ENCODE data around the gene NOTCH3.

The NOTCH3 gene

GRCh38 chr19:15244106-15244803, 43.5 kb upstream of the NOTCH3 start:
- Histone ChIP-seq H4K8ac (ENCODE audit: low read depth, low read length) (no peak overlapping the region), H3K36me3 (ENCODE audit: control insufficient read depth, insufficient read depth, low read length) (peaks cover 28% of the 10 kb centered on the region), H3K27me3 (ENCODE audit: insufficient read depth, low read length, poor library complexity) (no peaks in the 10 kb centered on the region), H3K23ac (ENCODE audit: low read length) (no peak overlapping the region), H3K9ac (ENCODE audit: low read length) (no peak overlapping the region), H3K4me3 (ENCODE audit: low read length) (no peak overlapping the region), H4K5ac (ENCODE audit: low read length) (no peak overlapping the region), H2BK5ac (ENCODE audit: low read length) (no peak overlapping the region), H3K27ac (ENCODE audit: low read depth, low read length) (no peak overlapping the region), H3K79me1 (ENCODE audit: low read length) (peaks cover 7% of the 10 kb centered on the region), H3K79me2 (ENCODE audit: control insufficient read depth, insufficient read depth, low read length) (peaks cover 1% of the 10 kb centered on the region), H2BK15ac (replicated peaks; ENCODE audit: low read depth) (no peak overlapping the region), H3K56ac (ENCODE audit: low read length) (no peak overlapping the region), H3K4me2 (ENCODE audit: low read length) (no peak overlapping the region), H3K4ac (ENCODE audit: low read depth, low read length) (no peak overlapping the region), H2BK120ac (ENCODE audit: low read depth, low read length) (no peak overlapping the region), H2AK5ac (ENCODE audit: low read length) (no peak overlapping the region), H3K18ac (ENCODE audit: low read length) (no peak overlapping the region), H3K4me1 (ENCODE audit: control insufficient read depth, low read depth, low read length) (no peaks in the 10 kb centered on the region)
- DNase-seq, result no peak
- no CpG with 5 or more reads among the region's 24 CpGs for WGBS (ENCODE audit: extremely low coverage, insufficient coverage, low lambda C conversion rate)

GRCh38 chr19:15243236-15243957, 42.6 kb upstream of the NOTCH3 start:
- Histone ChIP-seq H2BK15ac (replicated peaks; ENCODE audit: low read depth) (no peak overlapping the region), H3K27me3 (ENCODE audit: insufficient read depth, low read length, poor library complexity) (no peaks in the 10 kb centered on the region), H2AK5ac (ENCODE audit: low read length) (no peak overlapping the region), H2BK120ac (ENCODE audit: low read depth, low read length) (no peak overlapping the region), H3K79me1 (ENCODE audit: low read length) (peaks cover 2% of the 10 kb centered on the region), H3K4ac (ENCODE audit: low read depth, low read length) (no peak overlapping the region), H3K27ac (ENCODE audit: low read depth, low read length) (no peak overlapping the region), H3K4me2 (ENCODE audit: low read length) (no peak overlapping the region), H3K4me1 (ENCODE audit: control insufficient read depth, low read depth, low read length) (no peaks in the 10 kb centered on the region), H3K9ac (ENCODE audit: low read length) (no peak overlapping the region), H3K36me3 (ENCODE audit: control insufficient read depth, insufficient read depth, low read length) (peaks cover 21% of the 10 kb centered on the region), H3K56ac (ENCODE audit: low read length) (no peak overlapping the region), H3K23ac (ENCODE audit: low read length) (no peak overlapping the region), H4K8ac (ENCODE audit: low read depth, low read length) (no peak overlapping the region), H3K4me3 (ENCODE audit: low read length) (no peak overlapping the region), H4K5ac (ENCODE audit: low read length) (no peak overlapping the region), H3K18ac (ENCODE audit: low read length) (no peak overlapping the region), H3K79me2 (ENCODE audit: control insufficient read depth, insufficient read depth, low read length) (no peaks in the 10 kb centered on the region), H2BK5ac (ENCODE audit: low read length) (no peak overlapping the region)
- no peak for DNase-seq
- WGBS (ENCODE audit: extremely low coverage, insufficient coverage, low lambda C conversion rate), result no CpG with 5 or more reads among the region's 17 CpGs

- Histone ChIP-seq H3K18ac (ENCODE audit: low read length) (no peak overlapping the region), H3K4me3 (ENCODE audit: low read length) (no peak overlapping the region), H2BK120ac (ENCODE audit: low read depth, low read length) (no peak overlapping the region), H3K27me3 (ENCODE audit: insufficient read depth, low read length, poor library complexity) (no peaks in the 10 kb centered on the region), H3K4ac (ENCODE audit: low read depth, low read length) (no peak overlapping the region), H2BK15ac (replicated peaks; ENCODE audit: low read depth) (no peak overlapping the region), H3K4me1 (ENCODE audit: control insufficient read depth, low read depth, low read length) (no peaks in the 10 kb centered on the region), H3K9ac (ENCODE audit: low read length) (no peak overlapping the region), H2AK5ac (ENCODE audit: low read length) (no peak overlapping the region), H4K8ac (ENCODE audit: low read depth, low read length) (no peak overlapping the region), H3K4me2 (ENCODE audit: low read length) (no peak overlapping the region), H3K27ac (ENCODE audit: low read depth, low read length) (no peak overlapping the region), H2BK5ac (ENCODE audit: low read length) (no peak overlapping the region), H3K36me3 (ENCODE audit: control insufficient read depth, insufficient read depth, low read length) (peaks cover 27% of the 10 kb centered on the region), H3K23ac (ENCODE audit: low read length) (no peak overlapping the region), H4K5ac (ENCODE audit: low read length) (no peak overlapping the region), H3K56ac (ENCODE audit: low read length) (no peak overlapping the region), H3K79me1 (ENCODE audit: low read length) (peaks cover 2% of the 10 kb centered on the region), H3K79me2 (ENCODE audit: control insufficient read depth, insufficient read depth, low read length) (no peaks in the 10 kb centered on the region)
- no CpG with 5 or more reads among the region's 9 CpGs for WGBS (ENCODE audit: extremely low coverage, insufficient coverage, low lambda C conversion rate)
- no peak for DNase-seq
Measured at GRCh38 chr19:15241259-15241910, 40.6 kb upstream of the NOTCH3 start.

GRCh38 chr19:15240515-15240914, 39.7 kb upstream of the NOTCH3 start:
- Histone ChIP-seq H2BK120ac (ENCODE audit: low read depth, low read length) (no peak overlapping the region), H3K79me2 (ENCODE audit: control insufficient read depth, insufficient read depth, low read length) (no peaks in the 10 kb centered on the region), H3K4me1 (ENCODE audit: control insufficient read depth, low read depth, low read length) (no peaks in the 10 kb centered on the region), H4K8ac (ENCODE audit: low read depth, low read length) (no peak overlapping the region), H3K27me3 (ENCODE audit: insufficient read depth, low read length, poor library complexity) (no peaks in the 10 kb centered on the region), H2AK5ac (ENCODE audit: low read length) (no peak overlapping the region), H3K79me1 (ENCODE audit: low read length) (peaks cover under 1% of the 10 kb centered on the region), H2BK15ac (replicated peaks; ENCODE audit: low read depth) (no peak overlapping the region), H3K36me3 (ENCODE audit: control insufficient read depth, insufficient read depth, low read length) (peaks cover 23% of the 10 kb centered on the region), H3K9ac (ENCODE audit: low read length) (no peak overlapping the region), H3K18ac (ENCODE audit: low read length) (no peak overlapping the region), H4K5ac (ENCODE audit: low read length) (no peak overlapping the region), H3K27ac (ENCODE audit: low read depth, low read length) (no peak overlapping the region), H3K56ac (ENCODE audit: low read length) (no peak overlapping the region), H3K4ac (ENCODE audit: low read depth, low read length) (no peak overlapping the region), H3K23ac (ENCODE audit: low read length) (no peak overlapping the region), H2BK5ac (ENCODE audit: low read length) (no peak overlapping the region), H3K4me2 (ENCODE audit: low read length) (no peak overlapping the region), H3K4me3 (ENCODE audit: low read length) (no peak overlapping the region)
- DNase-seq, result no peak
- WGBS (ENCODE audit: extremely low coverage, insufficient coverage, low lambda C conversion rate), result no CpG with 5 or more reads among the region's 9 CpGs

- H2BK5ac ChIP-seq (ENCODE audit: low read length), result no peak overlapping the region
- H3K4me1 ChIP-seq (ENCODE audit: control insufficient read depth, low read depth, low read length), result no peaks in the 10 kb centered on the region
- no peak overlapping the region for H2BK120ac ChIP-seq (ENCODE audit: low read depth, low read length)
- no peak overlapping the region for H3K23ac ChIP-seq (ENCODE audit: low read length)
- H3K56ac ChIP-seq (ENCODE audit: low read length), result no peak overlapping the region
- H2BK15ac ChIP-seq (replicated peaks; ENCODE audit: low read depth), result no peak overlapping the region
- no peak overlapping the region for H3K27ac ChIP-seq (ENCODE audit: low read depth, low read length)
- no peak overlapping the region for H3K4ac ChIP-seq (ENCODE audit: low read depth, low read length)
- H4K8ac ChIP-seq (ENCODE audit: low read depth, low read length), result no peak overlapping the region
- DNase-seq, result no peak
- no peak overlapping the region for H2AK5ac ChIP-seq (ENCODE audit: low read length)
- no peaks in the 10 kb centered on the region for H3K79me1 ChIP-seq (ENCODE audit: low read length)
- no peak overlapping the region for H3K4me3 ChIP-seq (ENCODE audit: low read length)
- peaks cover 20% of the 10 kb centered on the region for H3K36me3 ChIP-seq (ENCODE audit: control insufficient read depth, insufficient read depth, low read length)
- no peaks in the 10 kb centered on the region for H3K79me2 ChIP-seq (ENCODE audit: control insufficient read depth, insufficient read depth, low read length)
- H3K27me3 ChIP-seq (ENCODE audit: insufficient read depth, low read length, poor library complexity), result no peaks in the 10 kb centered on the region
- WGBS (ENCODE audit: extremely low coverage, insufficient coverage, low lambda C conversion rate), result no CpG with 5 or more reads among the region's 26 CpGs
- H4K5ac ChIP-seq (ENCODE audit: low read length), result no peak overlapping the region
- H3K9ac ChIP-seq (ENCODE audit: low read length), result no peak overlapping the region
- H3K18ac ChIP-seq (ENCODE audit: low read length), result no peak overlapping the region
- H3K4me2 ChIP-seq (ENCODE audit: low read length), result no peak overlapping the region
Measured at GRCh38 chr19:15239337-15239949, 38.6 kb upstream of the NOTCH3 start.

All from mesendoderm (in vitro differentiated cells).